Left colon (tissue), 2 donors: Measurements from ENCODE around the gene CAMK2D. TPM values are rescaled to one million over a fixed set of nuclear protein-coding genes. Genes with fewer than 3 reads are reported as not detected.
A peak's percentile ranks its signal among the peaks of the same experiment; 100 is the strongest.
"Not testable (repeated sequence)": the region's sequence is repeated elsewhere in the genome, so short reads cannot be mapped to it uniquely, and the experiment has no call there.

ENCODE experiments used
- ATAC-seq: fragments of 200-7000 bp; cut with Tn5 transposase; one replicate; pipeline ENCODE4 v1.9.1; 2020; ENCODE audit warnings: mild to moderate bottlenecking, moderate library complexity
- DNase-seq, 2 donors: peaks; one replicate each; pipeline ENCODE4 v3.0.0-alpha.2; 2020
- intact Hi-C, 2 donors: fragments of 100-400 bp; cut with DNase I in 1 of 2; cut with micrococcal nuclease in 1 of 2; formaldehyde crosslinking; loops; one replicate each; pipeline versions ENCODE4 v1.11.2 to v1.14.0; 2022; cut with DNase I, micrococcal nuclease
- long read RNA-seq: library from polyadenylated mRNA; unstranded; transcript quantifications from one replicate; pipeline ENCODE4 v2.0.0, GENCODE V29; 2021
- total RNA-seq, 2 donors: library from RNA; stranded (reverse); fragmentation: NEBNext Ultra II Directional; extraction: Animal tissue kit (Norgen Biotek cat#: 25700); gene quantifications; one replicate each; pipeline ENCODE4 v1.2.1, GENCODE V29; 2021
- donor health status: DM: no; HTN: no; CAD: no.
- donor health status: DM: yes; HTN: yes; CAD: no.

CAMK2D gene
- total RNA-seq, result 10 to 100 TPM; 86.6 to 87.3 TPM
- long read RNA-seq, full-length matches to known transcripts, result 88 of 121 reads
- long read RNA-seq, partial matches to known transcripts, result 12 of 121 reads
- long read RNA-seq, other reads (novel, unspliced or antisense), result 21 of 121 reads

- intact Hi-C loops, result loop anchor here in 1 of 2 donors (5.0 kb wide), 1 partner anchor 214 kb away; no protein-coding TSS in a partner anchor
- peak; percentile 76 for ATAC-seq
These were observed at the start of gene CAMK2D for GRCh38 chr4:113761620-113762185. CAMK2D (minus strand) TSS chr4:113761738; CDS start chr4:113761068, 670 bp downstream.

DNA sequence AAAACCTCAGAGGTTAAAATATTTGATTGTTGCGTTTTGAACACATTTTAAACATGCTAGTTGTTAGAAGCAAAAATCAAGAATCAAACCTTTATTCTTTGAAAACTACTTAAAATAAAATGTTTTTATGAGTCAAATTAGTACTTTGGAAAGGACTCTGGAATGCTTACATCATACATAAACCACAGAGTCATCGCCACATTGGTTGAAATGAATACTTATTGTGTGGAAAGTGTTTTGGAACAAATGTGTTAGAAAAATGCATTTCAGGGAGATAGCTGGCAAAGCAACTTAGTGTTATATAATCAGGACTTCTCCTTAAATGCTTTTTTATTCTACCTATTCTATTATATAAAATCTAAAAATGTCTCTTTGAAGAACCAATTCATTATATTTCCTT, 49.4 kb upstream of the CAMK2D start:
- DNase-seq, result no peak
- no peak for ATAC-seq
- intact Hi-C loops, result no loop called here

More at GRCh38 chr4:113761620-113762185, at the start of gene CAMK2D:
- DNase-seq, result peak; percentile 89 to 95

DNA sequence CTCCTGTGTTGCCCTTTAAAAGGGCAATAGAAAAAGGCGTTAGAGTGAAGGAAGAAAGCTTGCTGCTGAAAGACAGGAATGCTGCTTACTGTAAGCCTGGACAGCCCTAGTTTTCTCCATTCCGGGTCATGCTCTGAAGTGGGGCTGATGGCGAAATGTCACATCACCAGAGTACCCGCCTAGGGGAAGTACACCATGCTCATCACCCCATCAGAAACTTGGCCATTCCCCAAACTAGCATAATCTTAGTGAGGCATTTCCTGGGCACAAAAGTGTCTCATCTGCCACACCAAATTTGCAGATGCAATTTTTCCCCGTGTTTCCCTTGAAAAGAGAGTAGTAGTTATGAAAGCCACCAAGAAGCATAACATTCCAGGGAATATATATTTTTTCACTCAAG, 47.8 kb upstream of the CAMK2D start:
- DNase-seq (peak in 1 of 2 donors; percentile 26), ATAC-seq (no peak)
- intact Hi-C loops, result no loop called here

GRCh38 chr4:113806850-113807249, 45.3 kb upstream of the CAMK2D start:
- DNase-seq (no peak), ATAC-seq (no peak)
- intact Hi-C loops, result no loop called here

- intact Hi-C loops, result no loop called here
- DNase-seq, result no peak
- no peak for ATAC-seq
These were observed 40.3 kb upstream of the CAMK2D start for GRCh38 chr4:113801882-113802281.

DNA sequence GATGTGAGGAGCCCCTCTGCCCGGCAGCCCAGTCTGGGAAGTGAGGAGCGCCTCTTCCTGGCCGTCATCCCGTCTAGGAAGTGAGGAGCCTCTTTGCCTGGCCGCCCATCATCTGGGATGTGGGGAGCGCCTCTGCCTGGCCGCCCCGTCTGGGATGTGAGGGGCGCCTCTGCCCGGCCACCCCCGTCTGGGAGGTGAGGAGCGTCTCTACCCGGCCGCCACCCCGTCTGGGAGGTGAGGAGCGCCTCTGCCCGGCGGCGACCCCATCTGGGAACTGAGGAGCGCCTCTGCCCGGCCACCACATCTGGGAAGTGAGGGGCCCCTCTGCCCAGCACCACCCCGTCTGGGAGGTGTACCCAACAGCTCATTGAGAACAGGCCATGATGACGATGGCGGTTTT, 34.8 kb upstream of the CAMK2D start:
- DNase-seq, intact Hi-C loops, ATAC-seq: not testable (repeated sequence)

- intact Hi-C loops, result no loop called here
- DNase-seq (no peak), ATAC-seq (no peak)
These were observed 28.9 kb upstream of the CAMK2D start for GRCh38 chr4:113790478-113790877.

- no peak for DNase-seq
- ATAC-seq, result no peak
- intact Hi-C loops, result no loop called here
These were observed 27.4 kb upstream of the CAMK2D start for GRCh38 chr4:113788888-113789287.

DNA sequence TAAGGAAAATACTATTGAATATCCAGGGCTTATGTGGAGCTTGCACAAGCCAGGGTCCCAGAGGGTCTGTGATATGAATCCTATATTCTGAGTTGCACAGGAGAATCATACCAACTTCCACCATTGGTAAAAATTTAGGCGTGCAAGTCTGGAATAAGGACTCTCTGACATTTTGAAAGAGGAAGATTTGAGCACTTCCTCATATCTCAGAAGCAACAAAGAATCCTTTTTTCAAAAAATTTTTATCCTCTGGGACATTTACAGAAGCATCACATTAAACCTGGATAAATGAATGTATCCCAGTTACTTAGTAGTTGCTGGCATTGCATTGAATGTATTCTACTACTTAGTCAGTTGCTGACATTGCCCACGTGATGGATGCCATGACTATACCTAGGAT, 24.2 kb upstream of the CAMK2D start:
- intact Hi-C loops, result no loop called here
- ATAC-seq (no peak), DNase-seq (no peak)

DNA sequence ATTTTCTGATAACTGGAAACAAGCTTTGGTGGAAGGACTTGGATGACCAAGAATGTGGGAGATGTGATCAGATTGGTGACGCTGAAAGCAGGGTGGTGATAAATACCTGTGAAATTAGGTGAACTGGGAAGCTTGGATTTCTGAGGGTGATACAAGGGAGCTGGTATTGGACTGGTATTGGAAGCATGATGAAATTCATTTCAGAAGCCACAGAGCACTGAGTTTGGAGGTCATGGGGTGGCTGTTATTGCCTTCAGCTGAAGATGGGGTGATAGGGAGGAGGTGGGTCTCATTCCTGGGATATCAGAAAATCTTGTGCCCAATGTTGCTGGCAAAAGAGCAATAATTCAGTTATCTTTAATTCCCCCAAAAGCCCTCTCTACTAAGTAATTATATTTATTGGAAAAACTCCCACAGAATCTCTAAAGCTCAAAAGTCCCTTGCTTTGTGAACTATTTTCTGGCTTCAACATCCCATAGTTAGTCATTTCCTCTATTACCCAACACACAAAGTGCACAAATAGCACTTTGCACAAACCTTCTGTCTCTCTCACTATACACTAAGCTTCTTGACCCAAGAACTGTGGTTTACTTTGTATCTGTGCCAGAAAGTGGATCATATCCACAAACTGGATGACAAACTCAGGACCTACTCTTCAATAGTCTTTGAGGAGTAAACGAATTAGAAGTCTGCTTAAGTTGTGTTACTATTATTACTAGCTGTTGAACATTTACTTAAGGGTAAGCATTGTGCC, 23.1 kb upstream of the CAMK2D start:
- ATAC-seq (no peak), DNase-seq (no peak)
- intact Hi-C loops, result no loop called here

- no peak for DNase-seq
- intact Hi-C loops, result no loop called here
- no peak for ATAC-seq
These were observed 22.2 kb upstream of the CAMK2D start for GRCh38 chr4:113783701-113784100.

DNA sequence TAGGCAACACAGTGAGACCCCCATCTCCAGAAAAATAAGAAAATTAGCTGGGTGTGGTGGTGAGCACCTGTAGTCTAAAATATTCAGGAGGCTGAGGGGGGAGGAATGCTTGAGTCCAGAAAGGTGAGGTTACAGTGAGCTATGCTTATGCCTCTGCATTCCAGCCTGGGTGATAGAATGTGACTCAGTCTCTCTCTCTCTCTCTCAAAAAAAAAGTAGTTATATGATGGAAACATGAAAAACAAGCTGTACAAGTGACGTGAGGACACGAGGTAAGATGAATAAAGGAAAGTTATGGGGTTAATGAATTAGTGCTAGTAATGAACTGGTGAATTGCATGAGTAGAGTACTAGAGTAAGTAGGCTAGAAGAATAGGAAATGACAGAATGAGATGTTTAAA, 21.8 kb upstream of the CAMK2D start:
- intact Hi-C loops, result no loop called here
- DNase-seq (no peak), ATAC-seq (no peak)

DNA sequence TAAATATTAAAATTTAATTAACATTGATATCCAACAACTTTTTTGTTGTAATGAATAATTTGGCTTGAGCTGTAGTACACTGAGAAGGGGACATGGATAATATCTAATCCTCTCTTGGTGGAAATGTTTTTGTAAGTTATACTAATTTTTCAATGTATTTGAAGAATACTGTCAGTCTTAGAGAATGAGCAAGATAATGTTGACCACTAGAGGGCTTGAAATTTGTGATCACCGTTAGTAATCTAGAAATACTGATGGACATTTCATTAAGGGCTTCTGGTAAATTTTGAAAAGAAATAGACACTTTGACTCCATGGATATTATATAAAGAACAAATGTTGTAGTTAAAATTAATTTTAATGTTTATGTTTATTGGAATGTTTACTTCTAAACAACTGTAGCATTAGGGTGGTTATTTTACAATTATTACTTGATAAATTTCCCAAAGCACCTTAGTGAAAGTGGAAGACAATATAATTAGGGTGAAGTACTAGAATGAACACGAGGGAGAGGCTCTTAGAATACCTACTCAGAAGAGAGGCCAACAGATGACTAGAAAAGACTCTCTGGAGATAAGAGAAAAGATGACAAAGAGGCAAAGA, 20.0 kb upstream of the CAMK2D start:
- intact Hi-C loops, result no loop called here
- no peak for DNase-seq
- ATAC-seq, result no peak

GRCh38 chr4:113776679-113777078, 15.1 kb upstream of the CAMK2D start:
- ATAC-seq (no peak), DNase-seq (no peak)
- intact Hi-C loops, result loop anchor here in 1 of 2 donors (10.0 kb wide), 1 partner anchor 608 kb away; no protein-coding TSS in a partner anchor

DNA sequence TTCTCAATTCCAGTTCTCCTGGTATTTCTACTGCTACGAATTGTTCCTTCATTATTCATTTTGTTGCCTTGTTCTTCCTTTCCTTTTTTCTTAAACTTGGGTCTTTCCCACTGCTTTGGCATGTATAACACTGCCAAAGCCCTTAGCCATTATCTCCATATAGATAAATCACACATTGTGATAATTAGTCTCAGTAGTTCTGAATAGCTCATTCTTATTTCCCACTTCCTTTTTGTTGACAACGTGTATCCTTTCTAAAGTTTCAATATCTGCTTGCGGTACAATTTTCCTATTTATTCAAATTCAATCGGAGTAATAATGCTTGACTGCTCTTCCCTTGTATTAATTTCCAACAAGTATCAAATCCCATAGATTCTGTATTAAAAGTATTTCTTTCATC, 14.5 kb upstream of the CAMK2D start:
- intact Hi-C loops, result loop anchor here in 1 of 2 donors (10.0 kb wide), 1 partner anchor 609 kb away; no protein-coding TSS in a partner anchor
- ATAC-seq, result no peak
- no peak for DNase-seq

DNA sequence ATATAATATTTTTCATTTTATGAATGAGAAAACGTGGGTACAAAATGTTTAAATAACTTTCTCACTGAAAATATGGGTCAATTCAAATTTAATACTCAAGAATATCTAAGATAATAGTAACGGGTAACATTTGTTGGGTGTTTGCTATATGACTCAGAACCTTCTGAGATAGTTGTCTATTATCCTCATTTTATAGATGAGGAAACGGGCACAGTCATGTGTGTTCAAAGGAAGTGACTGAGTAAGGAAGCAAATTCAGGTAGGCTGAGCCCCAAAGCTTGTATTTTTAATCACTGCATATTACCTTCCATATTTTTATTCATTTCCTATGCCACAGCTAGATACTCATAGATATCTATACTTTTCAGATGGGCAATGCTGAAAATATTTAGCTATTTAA, 12.2 kb upstream of the CAMK2D start:
- intact Hi-C loops, result loop anchor here in 1 of 2 donors (10.0 kb wide), 1 partner anchor 611 kb away; no protein-coding TSS in a partner anchor
- ATAC-seq (peak; percentile 63), DNase-seq (no peak)

- intact Hi-C loops, result loop anchor here in 1 of 2 donors (10.0 kb wide), 1 partner anchor 612 kb away; no protein-coding TSS in a partner anchor
- DNase-seq (no peak), ATAC-seq (no peak)
These were observed 11.5 kb upstream of the CAMK2D start for GRCh38 chr4:113773014-113773413.

- intact Hi-C loops, result loop anchor here in 1 of 2 donors (10.0 kb wide), 1 partner anchor 612 kb away; no protein-coding TSS in a partner anchor
- DNase-seq, result no peak
- ATAC-seq, result no peak
These were observed 10.8 kb upstream of the CAMK2D start for GRCh38 chr4:113772319-113772718.

- DNase-seq, result no peak
- intact Hi-C loops, result loop anchor here in 1 of 2 donors (5.0 to 10.0 kb wide), 2 partner anchors 367 to 615 kb away; no protein-coding TSS in a partner anchor
- ATAC-seq, result no peak
These were observed 8.2 kb upstream of the CAMK2D start for GRCh38 chr4:113769744-113770143.
